ENCODE data around the gene PTPN18. TPM values are rescaled to one million over a fixed set of nuclear protein-coding genes. Genes with fewer than 3 reads are reported as not detected.

PTPN18 gene
- total RNA-seq, 2 donors from 2014 or later: 61.7 to 156 TPM

DNA sequence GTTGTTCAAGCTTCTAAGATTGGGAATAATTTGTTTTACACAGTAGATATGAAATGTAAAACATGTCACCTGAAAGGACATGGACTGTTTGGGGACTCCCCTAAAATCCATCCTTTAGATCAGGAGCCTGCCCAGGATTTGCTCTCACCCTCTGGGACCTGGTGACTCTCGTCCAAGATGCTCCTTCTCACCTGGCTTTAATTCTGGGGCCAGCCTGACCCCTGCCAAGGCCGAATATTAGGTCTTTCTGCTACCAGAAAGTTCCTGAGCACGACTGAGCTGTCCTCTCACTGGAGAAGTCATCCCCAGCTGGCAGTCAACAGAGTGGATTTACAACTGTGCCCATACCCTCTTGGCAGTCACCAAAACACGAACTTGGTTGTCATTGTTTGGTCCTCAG, 25.3 kb downstream of the PTPN18 start:
- H3K4me1 ChIP-seq: peaks cover 3% of the 10 kb centered on the region
- intact Hi-C loops (cut with DNase I): no loop called here
- no peak for TF ChIP-seq POLR2A (IDR thresholded peaks at IDR 0.05)
- TF ChIP-seq, protein P1, sequence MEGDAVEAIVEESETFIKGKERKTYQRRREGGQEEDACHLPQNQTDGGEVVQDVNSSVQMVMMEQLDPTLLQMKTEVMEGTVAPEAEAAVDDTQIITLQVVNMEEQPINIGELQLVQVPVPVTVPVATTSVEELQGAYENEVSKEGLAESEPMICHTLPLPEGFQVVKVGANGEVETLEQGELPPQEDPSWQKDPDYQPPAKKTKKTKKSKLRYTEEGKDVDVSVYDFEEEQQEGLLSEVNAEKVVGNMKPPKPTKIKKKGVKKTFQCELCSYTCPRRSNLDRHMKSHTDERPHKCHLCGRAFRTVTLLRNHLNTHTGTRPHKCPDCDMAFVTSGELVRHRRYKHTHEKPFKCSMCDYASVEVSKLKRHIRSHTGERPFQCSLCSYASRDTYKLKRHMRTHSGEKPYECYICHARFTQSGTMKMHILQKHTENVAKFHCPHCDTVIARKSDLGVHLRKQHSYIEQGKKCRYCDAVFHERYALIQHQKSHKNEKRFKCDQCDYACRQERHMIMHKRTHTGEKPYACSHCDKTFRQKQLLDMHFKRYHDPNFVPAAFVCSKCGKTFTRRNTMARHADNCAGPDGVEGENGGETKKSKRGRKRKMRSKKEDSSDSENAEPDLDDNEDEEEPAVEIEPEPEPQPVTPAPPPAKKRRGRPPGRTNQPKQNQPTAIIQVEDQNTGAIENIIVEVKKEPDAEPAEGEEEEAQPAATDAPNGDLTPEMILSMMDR (IDR thresholded peaks at IDR 0.05): no peak
- H3K27ac ChIP-seq: no peak overlapping the region
- H3K9me3 ChIP-seq: no peaks in the 10 kb centered on the region
- 71 to 91% methylated on average over 4 of the region's 4 CpGs for WGBS, 2 donors
- ATAC-seq (no peak), DNase-seq (no peak)
- H3K27me3 ChIP-seq: no peaks in the 10 kb centered on the region
- no peak overlapping the region for H3K4me3 ChIP-seq
- H3K36me3 ChIP-seq (replicated peaks in 1 of 2; ENCODE audit: insufficient read depth in 1 of 2, low read depth in 2 of 2): no peaks in the 10 kb centered on the region

DNA sequence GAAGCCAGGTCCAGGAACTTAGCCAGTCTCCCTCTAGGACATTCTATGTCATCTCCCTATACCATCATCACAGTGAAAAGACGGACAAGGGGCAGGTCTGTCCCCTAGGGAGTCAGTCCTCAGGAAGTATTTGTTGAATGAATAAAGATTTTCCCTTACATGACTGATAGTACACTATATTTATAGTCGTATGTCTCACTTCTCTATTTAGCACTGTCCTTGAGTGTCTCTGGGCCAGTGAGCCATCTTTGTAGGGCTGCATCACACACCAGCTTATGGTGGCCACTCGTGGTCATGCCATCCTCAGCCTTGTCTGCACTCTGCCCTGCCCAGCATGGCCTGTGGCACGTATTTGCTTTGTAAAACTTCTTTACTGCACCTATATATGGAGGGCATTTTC, 25.8 kb downstream of the PTPN18 start:
- intact Hi-C loops (cut with DNase I): no loop called here

DNA sequence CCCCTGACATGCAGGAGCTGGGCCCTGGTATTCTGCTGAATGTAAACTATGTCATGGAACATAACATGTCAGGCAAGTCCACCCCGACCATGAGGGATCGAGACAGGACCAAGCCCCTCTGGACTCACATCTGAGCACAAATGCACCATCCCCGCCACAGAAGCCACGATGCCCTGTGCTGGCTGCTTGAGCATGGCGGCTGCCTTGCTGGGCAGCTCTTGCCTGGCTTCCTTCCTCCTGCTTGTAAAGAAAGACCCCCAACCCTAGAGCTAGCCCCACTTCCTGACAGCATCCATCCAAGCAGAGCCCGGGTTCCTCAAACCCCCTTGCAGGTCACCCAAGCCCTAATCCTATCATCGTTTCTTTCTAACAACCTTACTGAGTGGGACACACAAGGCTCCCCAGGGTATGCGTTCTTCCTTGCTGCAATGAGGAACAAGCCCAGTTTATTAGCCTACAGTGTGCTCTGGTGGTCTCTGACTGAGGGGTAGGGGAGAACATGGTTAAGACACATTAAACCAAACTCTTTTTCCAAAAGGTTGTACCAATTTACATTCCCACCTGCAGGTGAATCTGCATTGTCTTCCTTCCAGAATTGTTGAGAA, 26.6 kb downstream of the PTPN18 start:
- DNase-seq (no peak), ATAC-seq (no peak)
- intact Hi-C loops (cut with DNase I): no loop called here
- TF ChIP-seq, protein P1 (IDR thresholded peaks at IDR 0.05): no peak
- TF ChIP-seq POLR2A (IDR thresholded peaks at IDR 0.05): no peak
- Histone ChIP-seq H3K36me3 (replicated peaks in 1 of 2; ENCODE audit: insufficient read depth in 1 of 2, low read depth in 2 of 2) (no peaks in the 10 kb centered on the region), H3K4me3 (no peak overlapping the region), H3K9me3 (no peaks in the 10 kb centered on the region), H3K27ac (no peak overlapping the region), H3K4me1 (peaks cover 3% of the 10 kb centered on the region), H3K27me3 (no peaks in the 10 kb centered on the region)
- 91 to 97% methylated on average over 5 to 8 of the region's 8 CpGs for WGBS, 2 donors

More for the DNA sequence above, 25.8 kb downstream of the PTPN18 start:
- no peak for ATAC-seq
- WGBS, 2 donors: 78 to 79% methylated on average over 4 of the region's 4 CpGs
- Histone ChIP-seq H3K27me3 (no peaks in the 10 kb centered on the region), H3K36me3 (replicated peaks in 1 of 2; ENCODE audit: insufficient read depth in 1 of 2, low read depth in 2 of 2) (no peaks in the 10 kb centered on the region), H3K27ac (no peak overlapping the region), H3K9me3 (no peaks in the 10 kb centered on the region), H3K4me3 (no peak overlapping the region), H3K4me1 (peaks cover 3% of the 10 kb centered on the region)
- DNase-seq: no peak
- no peak for TF ChIP-seq POLR2A (IDR thresholded peaks at IDR 0.05)
- TF ChIP-seq, protein P1 (IDR thresholded peaks at IDR 0.05): no peak

GRCh38 chr2:130385709-130386108, 29.9 kb downstream of the PTPN18 start:
- intact Hi-C loops (cut with DNase I): no loop called here
- ATAC-seq: no peak
- no peak overlapping the region for H3K27ac ChIP-seq
- no peak overlapping the region for H3K4me3 ChIP-seq
- TF ChIP-seq, protein P1 (IDR thresholded peaks at IDR 0.05): no peak
- TF ChIP-seq POLR2A (IDR thresholded peaks at IDR 0.05): no peak
- H3K36me3 ChIP-seq (replicated peaks in 1 of 2; ENCODE audit: insufficient read depth in 1 of 2, low read depth in 2 of 2): no peaks in the 10 kb centered on the region
- DNase-seq: no peak
- WGBS, 2 donors: 91 to 93% methylated on average over 3 of the region's 3 CpGs
- H3K4me1 ChIP-seq: peaks cover 8% of the 10 kb centered on the region
- no peaks in the 10 kb centered on the region for H3K27me3 ChIP-seq
- H3K9me3 ChIP-seq: no peaks in the 10 kb centered on the region

DNA sequence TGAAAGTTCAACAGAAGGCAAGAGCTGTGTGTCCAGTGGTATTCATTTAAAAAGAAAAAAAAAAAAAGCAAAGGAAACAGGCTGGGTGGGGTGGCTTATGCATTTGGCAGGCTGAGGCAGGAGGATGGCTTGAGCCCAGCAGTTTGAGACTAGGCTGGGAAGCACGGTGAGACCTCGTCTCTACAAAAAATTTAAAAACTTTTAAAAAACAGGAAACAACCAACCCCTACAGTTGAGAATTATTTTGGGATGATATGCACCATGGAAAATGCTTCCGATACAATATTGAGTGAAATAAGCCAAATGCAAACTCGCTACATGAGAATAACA, 31.2 kb downstream of the PTPN18 start:
- no peak overlapping the region for H3K27ac ChIP-seq
- no peak for DNase-seq
- 71 to 73% methylated on average over 4 of the region's 4 CpGs for WGBS, 2 donors
- no peaks in the 10 kb centered on the region for H3K27me3 ChIP-seq
- H3K4me1 ChIP-seq: peaks cover 16% of the 10 kb centered on the region
- no peaks in the 10 kb centered on the region for H3K36me3 ChIP-seq (replicated peaks in 1 of 2; ENCODE audit: insufficient read depth in 1 of 2, low read depth in 2 of 2)
- ATAC-seq: no peak
- no peaks in the 10 kb centered on the region for H3K9me3 ChIP-seq
- no peak overlapping the region for H3K4me3 ChIP-seq
- intact Hi-C loops (cut with DNase I): no loop called here
- TF ChIP-seq, protein P1 (IDR thresholded peaks at IDR 0.05): no peak
- TF ChIP-seq POLR2A (IDR thresholded peaks at IDR 0.05): no peak
